NT2/D1 (cell line): Measurements from ENCODE around the gene SAG.

Experiments
- YY1 ChIP-seq: IDR thresholded peaks from 2 replicates; pipeline ENCODE4 v1.6.1; 2011; ENCODE audit not compliant: insufficient read length, insufficient read depth
- ZNF274 ChIP-seq: IDR thresholded peaks from 2 replicates; pipeline ENCODE4 v1.6.1; 2011; ENCODE audit warnings: mild to moderate bottlenecking, low read depth, low read length

DNA sequence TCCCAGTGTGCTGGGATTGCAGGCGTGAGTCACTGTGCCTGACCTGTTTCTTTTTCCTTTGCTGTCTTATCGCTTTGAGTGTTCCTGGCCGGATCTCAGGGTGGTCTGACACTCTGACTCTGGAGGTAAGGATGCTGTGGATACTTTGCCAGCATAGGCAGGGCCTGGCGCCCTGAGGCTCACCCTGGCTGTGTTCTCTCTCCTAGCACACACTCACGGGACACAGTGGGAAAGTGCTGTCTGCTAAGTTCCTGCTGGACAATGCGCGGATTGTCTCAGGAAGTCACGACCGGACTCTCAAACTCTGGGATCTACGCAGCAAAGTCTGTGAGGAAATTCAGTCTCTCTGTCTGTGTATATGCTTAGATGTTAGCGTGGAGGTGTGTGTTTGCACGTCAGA is 18.0 kb upstream of the SAG start:
- TF ChIP-seq YY1 = no peak
- no peak for TF ChIP-seq ZNF274
